Tibial nerve (tissue), 4 donors: ENCODE results near the gene ZNF33B.

Source experiments
- EP300 ChIP-seq, 2 donors: sonication (generic); formaldehyde crosslinking; IDR thresholded peaks; one replicate each; pipeline ENCODE4 v1.6.1; 2017; ENCODE audit warnings: antibody characterized with exemption in 2 of 2, mild to moderate bottlenecking in 1 of 2
- POLR2A ChIP-seq, 2 donors: fragments of 450-650 bp; IDR thresholded peaks; one replicate each; pipeline ENCODE4 v1.6.1; 2017; ENCODE audit warnings: antibody characterized with exemption in 2 of 2, mild to moderate bottlenecking in 2 of 2, moderate library complexity in 2 of 2
- TF ChIP-seq, protein P1 (sequence below), 5 experiments: fragments of 200-600 bp in 3 of 5; fragments of 450-650 bp in 2 of 5; sonication (generic) in 3 of 5; IDR thresholded peaks; one replicate each; pipeline ENCODE4 v1.5.1; 2016 to 2019; ENCODE audit warnings: antibody characterized with exemption in 5 of 5, mild to moderate bottlenecking in 3 of 5, moderate library complexity in 2 of 5

- TF ChIP-seq, protein P1, sequence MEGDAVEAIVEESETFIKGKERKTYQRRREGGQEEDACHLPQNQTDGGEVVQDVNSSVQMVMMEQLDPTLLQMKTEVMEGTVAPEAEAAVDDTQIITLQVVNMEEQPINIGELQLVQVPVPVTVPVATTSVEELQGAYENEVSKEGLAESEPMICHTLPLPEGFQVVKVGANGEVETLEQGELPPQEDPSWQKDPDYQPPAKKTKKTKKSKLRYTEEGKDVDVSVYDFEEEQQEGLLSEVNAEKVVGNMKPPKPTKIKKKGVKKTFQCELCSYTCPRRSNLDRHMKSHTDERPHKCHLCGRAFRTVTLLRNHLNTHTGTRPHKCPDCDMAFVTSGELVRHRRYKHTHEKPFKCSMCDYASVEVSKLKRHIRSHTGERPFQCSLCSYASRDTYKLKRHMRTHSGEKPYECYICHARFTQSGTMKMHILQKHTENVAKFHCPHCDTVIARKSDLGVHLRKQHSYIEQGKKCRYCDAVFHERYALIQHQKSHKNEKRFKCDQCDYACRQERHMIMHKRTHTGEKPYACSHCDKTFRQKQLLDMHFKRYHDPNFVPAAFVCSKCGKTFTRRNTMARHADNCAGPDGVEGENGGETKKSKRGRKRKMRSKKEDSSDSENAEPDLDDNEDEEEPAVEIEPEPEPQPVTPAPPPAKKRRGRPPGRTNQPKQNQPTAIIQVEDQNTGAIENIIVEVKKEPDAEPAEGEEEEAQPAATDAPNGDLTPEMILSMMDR (IDR thresholded peaks at IDR 0.05), result no peak
- TF ChIP-seq POLR2A (IDR thresholded peaks at IDR 0.05) (no peak), EP300 (IDR thresholded peaks at IDR 0.05) (no peak)
Observed at GRCh38 chr10:42615419-42615818, 23.0 kb downstream of the ZNF33B start.
